LNCaP clone FGC (cell line): ENCODE data around the gene SMARCE1.

ENCODE experiments used
- DNase-seq: peaks from one replicate; pipeline ENCODE4 v3.0.0-alpha.2; 2011; ENCODE audit warnings: low read depth
- H3K4me3 ChIP-seq: 2 replicates; pipeline ENCODE4 v1.5.1; 2011; ENCODE audit warnings: mild to moderate bottlenecking, low read depth, low read length, control low read depth
- CTCF ChIP-seq: IDR thresholded peaks from 2 replicates; pipeline ENCODE4 v1.5.1; 2012; ENCODE audit warnings: mild to moderate bottlenecking; ENCODE audit not compliant: control insufficient read depth, insufficient read depth; ENCODE audit errors: extremely low read depth

SMARCE1 gene

DNA sequence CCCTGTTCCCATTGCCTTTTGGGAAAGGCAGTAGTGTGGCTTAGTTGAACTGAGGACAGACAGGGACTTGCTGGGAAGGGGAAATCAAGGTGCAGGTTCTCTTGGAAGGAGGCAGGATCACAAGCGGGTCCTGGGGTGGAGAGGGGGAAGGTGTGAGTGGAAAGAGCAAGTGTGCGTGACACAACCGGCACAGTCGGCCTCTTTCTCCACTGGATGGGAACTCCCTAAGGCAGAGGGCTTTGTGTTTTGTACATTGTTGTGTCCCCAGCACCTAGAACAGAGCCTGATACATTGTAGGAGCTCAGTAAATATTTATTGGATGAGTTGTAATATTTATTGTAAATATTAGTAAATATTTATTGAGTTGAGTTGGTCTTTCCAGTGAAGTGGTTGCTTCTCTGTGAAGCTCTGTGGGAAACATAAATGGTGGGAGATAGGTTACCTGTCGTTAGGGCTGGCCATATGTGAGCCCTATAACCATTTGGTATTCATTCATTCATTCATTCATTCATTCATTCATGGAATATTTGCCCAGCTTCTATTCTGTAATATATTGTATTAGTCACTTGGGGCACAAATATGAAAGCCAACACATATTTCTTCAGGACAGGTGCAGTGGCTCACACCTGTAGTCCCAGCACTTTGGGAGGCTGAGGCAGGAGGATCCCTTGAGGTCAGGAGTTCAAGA, 34.0 kb downstream of the SMARCE1 start:
- no peak for DNase-seq
- H3K4me3 ChIP-seq, result no peak overlapping the region
- TF ChIP-seq CTCF, result no peak

DNA sequence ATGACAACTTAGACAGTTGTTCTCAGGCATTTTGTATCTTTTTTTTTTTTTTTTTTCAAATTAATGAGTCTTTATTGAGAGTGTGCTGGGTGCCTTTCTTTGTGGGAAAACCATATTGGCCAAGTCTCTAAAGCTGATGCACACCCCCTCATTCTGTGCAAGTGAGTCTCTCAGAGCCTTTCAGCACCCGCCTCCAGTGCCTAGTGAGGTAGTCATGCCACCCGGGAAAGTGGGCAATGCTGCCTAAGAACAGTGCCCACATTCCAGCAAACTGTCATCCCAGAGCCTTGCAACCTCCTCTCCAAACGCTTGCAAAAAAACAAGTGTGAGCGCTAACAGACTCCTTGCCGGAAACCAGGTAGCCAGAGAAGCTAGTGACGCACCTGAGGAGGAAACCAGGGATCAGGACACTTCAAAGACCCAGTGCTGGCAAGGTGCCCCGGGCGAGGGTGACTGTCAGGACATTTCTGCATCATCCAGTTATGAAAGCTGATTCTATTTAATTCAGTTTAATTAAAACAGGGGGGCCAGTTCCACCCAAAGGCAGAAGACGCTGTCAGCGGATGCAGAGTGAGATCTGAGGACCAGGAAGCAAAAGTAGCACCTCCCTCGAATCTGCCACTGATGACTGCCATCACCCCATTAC, 34.9 kb downstream of the SMARCE1 start:
- no peak for DNase-seq
- no peak overlapping the region for H3K4me3 ChIP-seq
- no peak for TF ChIP-seq CTCF

- no peak for TF ChIP-seq CTCF
- DNase-seq, result no peak
- H3K4me3 ChIP-seq, result no peak overlapping the region
Observed at GRCh38 chr17:40611840-40612474, 35.7 kb downstream of the SMARCE1 start.

- H3K4me3 ChIP-seq, result no peak overlapping the region
- DNase-seq, result no peak
- TF ChIP-seq CTCF, result no peak
Observed at GRCh38 chr17:40610359-40610758, 37.3 kb downstream of the SMARCE1 start.

DNA sequence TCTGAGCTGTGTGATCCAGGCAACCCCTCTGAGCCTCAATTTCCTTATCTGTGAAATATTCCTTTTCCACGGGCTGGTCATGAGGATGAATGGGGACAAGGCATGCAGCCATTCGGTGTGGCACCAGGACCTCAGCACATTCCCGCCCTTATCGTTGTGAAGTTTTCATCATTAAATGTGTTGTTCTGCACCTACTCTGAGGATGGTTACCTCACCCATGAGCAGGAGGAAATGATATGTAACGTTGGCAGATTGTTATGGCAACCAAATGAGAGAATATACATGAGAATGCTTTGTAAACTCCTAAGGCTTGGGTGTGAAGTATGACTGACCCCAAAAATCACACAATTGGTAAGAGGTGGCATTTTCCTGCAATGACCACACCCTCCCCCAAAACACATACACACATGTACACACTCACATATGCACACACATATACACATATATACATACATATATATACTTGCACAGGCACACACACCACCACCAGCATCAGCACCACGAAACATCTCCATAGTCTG, 39.5 kb downstream of the SMARCE1 start:
- no peak for TF ChIP-seq CTCF
- no peak overlapping the region for H3K4me3 ChIP-seq
- no peak for DNase-seq

- no peak for DNase-seq
- no peak for TF ChIP-seq CTCF
- H3K4me3 ChIP-seq, result no peak overlapping the region
Observed at GRCh38 chr17:40607641-40608040, 40.0 kb downstream of the SMARCE1 start.
